Neural cell (in vitro differentiated cells): Measurements from ENCODE around the gene ERBB2. TPM values are rescaled to one million over a fixed set of nuclear protein-coding genes. Genes with fewer than 3 reads are reported as not detected.

Source experiments
- H2AFZ ChIP-seq: fragments of 200-600, 300-800 bp; sonication (generic), shearing (Covaris generic); 2 replicates; pipeline ENCODE4 v1.6.0; 2014; ENCODE audit warnings: low read depth, mild to moderate bottlenecking, antibody characterized with exemption, low read length, moderate library complexity
- H3F3A ChIP-seq: fragments of 200-600 bp; shearing (Covaris generic); 2 replicates; pipeline ENCODE4 v1.6.1; 2016; ENCODE audit warnings: mild to moderate bottlenecking, moderate library complexity, mixed read lengths, antibody characterized with exemption, low read length; ENCODE audit not compliant: insufficient read depth, poor library complexity, severe bottlenecking
- H3K27ac ChIP-seq: fragments of 200-600, 300-800 bp; sonication (generic), shearing (Covaris generic); 2 replicates; pipeline ENCODE4 v1.5.1; 2014; ENCODE audit warnings: mild to moderate bottlenecking, low read length, moderate library complexity
- H3K27me3 ChIP-seq: fragments of 300-800, 200-600 bp; sonication (generic), shearing (Covaris generic); 2 replicates; pipeline ENCODE4 v1.6.0; 2014; ENCODE audit warnings: mild to moderate bottlenecking, low read depth, low read length, moderate library complexity; ENCODE audit not compliant: insufficient read depth
- H3K36me3 ChIP-seq: fragments of 300-800, 200-600 bp; sonication (generic), shearing (Covaris generic); 2 replicates; pipeline ENCODE4 v1.5.1; 2014; ENCODE audit warnings: mild to moderate bottlenecking, antibody characterized with exemption, low read length, moderate library complexity; ENCODE audit not compliant: insufficient read depth
- H3K4me2 ChIP-seq: fragments of 300-800, 200-600 bp; sonication (generic), shearing (Covaris generic); 2 replicates; pipeline ENCODE4 v1.6.0; 2014; ENCODE audit warnings: mild to moderate bottlenecking, low read length
- H3K4me3 ChIP-seq: fragments of 300-800, 200-600 bp; sonication (generic), shearing (Covaris generic); 2 replicates; pipeline ENCODE4 v1.5.1; 2014; ENCODE audit warnings: mild to moderate bottlenecking, low read length, moderate library complexity
- H3K79me2 ChIP-seq: fragments of 200-600 bp; shearing (Covaris generic); replicated peaks from 2 replicates; pipeline ENCODE4 v1.6.0; 2014; ENCODE audit warnings: mild to moderate bottlenecking, low read length, moderate library complexity; ENCODE audit not compliant: insufficient read depth
- H3K9ac ChIP-seq: fragments of 300-800, 200-600 bp; sonication (generic), shearing (Covaris generic); 2 replicates; pipeline ENCODE4 v1.6.1; 2016; ENCODE audit warnings: mild to moderate bottlenecking, low read length, mixed read lengths
- H3K9me2 ChIP-seq: fragments of 200-600 bp; shearing (Covaris generic); 2 replicates; pipeline ENCODE4 v1.6.1; 2016; ENCODE audit warnings: mild to moderate bottlenecking, low read length, mixed read lengths; ENCODE audit not compliant: insufficient read depth
- H3K9me3 ChIP-seq: fragments of 200-600, 300-800 bp; sonication (generic), shearing (Covaris generic); 2 replicates; pipeline ENCODE4 v1.6.1; 2016; ENCODE audit warnings: mild to moderate bottlenecking, mixed run types, low read length, moderate library complexity, mixed read lengths
- H4K20me1 ChIP-seq: fragments of 200-600 bp; shearing (Covaris generic); 2 replicates; pipeline ENCODE4 v1.6.1; 2016; ENCODE audit warnings: mild to moderate bottlenecking, mixed run types; ENCODE audit not compliant: insufficient read depth
- CTCF ChIP-seq: fragments of 450-650 bp; IDR thresholded peaks from 2 replicates; pipeline ENCODE4 v1.5.1; 2014; ENCODE audit warnings: antibody characterized with exemption, mild to moderate bottlenecking, moderate library complexity; ENCODE audit not compliant: poor library complexity, severe bottlenecking
- EP300 ChIP-seq: fragments of 450-650 bp; conservative IDR thresholded peaks from 2 replicates; pipeline ENCODE4 v1.6.1; 2014; ENCODE audit warnings: antibody characterized with exemption, mild to moderate bottlenecking, moderate library complexity; ENCODE audit not compliant: poor library complexity, severe bottlenecking
- EZH2 ChIP-seq: fragments of 200-600, 300-800 bp; shearing (Covaris generic), sonication (generic); IDR thresholded peaks from 2 replicates; pipeline ENCODE4 v1.6.1; 2014; ENCODE audit warnings: antibody characterized with exemption, low read length, borderline replicate concordance, mild to moderate bottlenecking; ENCODE audit not compliant: insufficient read depth, poor library complexity, severe bottlenecking
- MXI1 ChIP-seq: fragments of 450-650 bp; conservative IDR thresholded peaks from 2 replicates; pipeline ENCODE4 v1.6.1; 2014; ENCODE audit warnings: antibody characterized with exemption, mild to moderate bottlenecking; ENCODE audit not compliant: poor library complexity, severe bottlenecking
- POLR2AphosphoS5 ChIP-seq: IDR thresholded peaks from 2 replicates; pipeline ENCODE4 v1.6.1; 2012
- RAD21 ChIP-seq: fragments of 450-650 bp; conservative IDR thresholded peaks from 2 replicates; pipeline ENCODE4 v1.6.1; 2014; ENCODE audit warnings: antibody characterized with exemption, mild to moderate bottlenecking, moderate library complexity
- SMC3 ChIP-seq: fragments of 450-650 bp; conservative IDR thresholded peaks from 2 replicates; pipeline ENCODE4 v1.6.1; 2014; ENCODE audit warnings: antibody characterized with exemption, mild to moderate bottlenecking, moderate library complexity; ENCODE audit not compliant: poor library complexity
- TAF1 ChIP-seq: IDR thresholded peaks from 2 replicates; pipeline ENCODE4 v1.6.1; 2012; ENCODE audit warnings: low read depth
- polyA plus RNA-seq: library from polyadenylated mRNA; depleted of rRNA; stranded (reverse); fragments of >200 nt; gene quantifications from 2 replicates; pipeline ENCODE4 v1.2.3, GENCODE V29; 2014
- TF ChIP-seq, protein P1 (sequence below): IDR thresholded peaks from 2 replicates; pipeline ENCODE4 v1.6.1; 2012; ENCODE audit warnings: borderline replicate concordance

The ERBB2 gene
- polyA plus RNA-seq, 1 donor from 2014 or later, result 16.0 TPM

DNA sequence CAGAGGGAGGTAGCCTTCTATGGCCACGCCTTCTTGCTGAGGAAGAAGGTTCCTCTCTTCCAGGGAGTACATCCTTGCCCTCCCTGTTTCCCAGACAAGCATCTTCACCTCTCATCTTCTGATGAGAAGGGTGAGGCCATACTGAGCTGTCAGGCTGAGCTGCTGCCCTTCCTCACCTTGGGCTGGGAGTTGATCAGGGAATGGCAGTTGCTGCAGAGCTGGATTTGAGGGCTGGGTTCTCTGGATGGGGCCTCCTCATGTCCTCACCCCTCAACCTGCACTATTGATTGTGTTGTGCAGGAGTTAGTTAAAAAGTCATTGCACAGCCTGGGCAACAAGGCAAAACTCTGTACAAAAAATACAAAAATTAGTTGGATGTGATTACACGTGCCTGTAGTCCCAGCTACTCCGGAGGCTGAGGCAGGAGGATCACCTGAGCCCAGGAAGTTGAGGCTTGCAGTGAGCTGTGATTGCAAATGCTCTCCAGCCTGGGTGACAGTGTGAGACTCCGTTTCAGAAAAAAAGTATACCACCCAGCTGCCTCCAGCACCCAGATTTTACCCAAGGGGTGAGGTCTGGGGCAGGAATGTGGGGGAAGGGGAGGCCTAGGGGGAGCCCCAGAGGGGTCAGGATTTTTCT, 2.0 kb downstream of the ERBB2 start:
- Histone ChIP-seq H3K4me3 (no peak overlapping the region), H3K27me3 (peaks cover 15% of the 10 kb centered on the region), H3F3A (no peaks in the 10 kb centered on the region), H3K9ac (no peak overlapping the region), H4K20me1 (no peaks in the 10 kb centered on the region), H2AFZ (no peak overlapping the region), H3K79me2 (no peaks in the 10 kb centered on the region), H3K9me3 (no peaks in the 10 kb centered on the region), H3K36me3 (no peaks in the 10 kb centered on the region), H3K4me2 (no peak overlapping the region), H3K9me2 (no peaks in the 10 kb centered on the region), H3K27ac (no peak overlapping the region)
- TF ChIP-seq MXI1, result no peak
- TF ChIP-seq SMC3, result no peak
- no peak for TF ChIP-seq EZH2
- TF ChIP-seq POLR2AphosphoS5, result no peak

DNA sequence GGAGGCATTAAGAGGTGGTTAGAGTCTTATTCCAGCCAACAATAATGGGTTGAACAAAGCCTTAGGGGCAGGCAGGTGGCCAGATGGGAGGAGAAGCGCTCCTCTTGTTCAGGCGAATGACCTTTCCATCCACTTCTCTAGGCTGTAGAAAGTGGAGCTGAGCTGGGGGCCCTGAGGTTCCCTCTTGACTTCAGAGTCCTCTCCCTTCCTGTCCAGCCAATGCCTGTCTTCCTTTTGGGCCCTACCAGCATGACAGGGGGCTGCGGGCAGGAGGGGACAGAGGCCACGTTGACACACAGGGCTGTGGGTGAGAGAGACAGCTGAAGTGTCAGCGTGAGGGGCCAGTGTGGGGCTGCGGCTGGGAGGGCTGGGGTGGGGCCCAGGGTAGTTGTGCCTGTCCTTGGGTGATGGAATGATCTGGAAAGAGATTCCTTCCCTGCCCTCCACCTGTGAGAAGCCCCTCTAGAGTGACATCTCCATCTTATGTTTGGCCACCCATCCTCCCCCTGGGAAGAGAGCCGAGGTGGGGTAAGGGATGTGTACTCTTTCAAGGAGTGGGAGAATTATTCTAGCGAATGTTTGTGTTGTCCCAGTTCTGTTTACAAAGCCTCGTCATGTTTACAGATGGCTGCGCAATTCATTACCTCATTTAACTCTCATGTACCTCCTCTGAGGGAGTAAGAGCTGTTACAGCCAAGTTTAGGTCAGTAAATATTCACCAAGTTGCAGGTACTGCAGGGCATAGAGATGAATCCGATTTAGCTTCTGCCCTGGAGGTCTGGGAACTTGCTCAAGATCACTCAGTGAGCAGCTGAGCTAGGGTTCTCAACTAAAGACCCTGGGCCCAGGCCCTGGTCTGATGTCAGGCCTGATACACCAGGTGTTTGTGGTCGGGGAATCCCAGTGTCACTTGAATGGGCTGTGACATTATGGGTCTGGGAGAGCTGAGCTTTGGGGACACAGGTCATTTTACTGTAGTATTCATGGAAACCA, 3.3 kb downstream of the ERBB2 start:
- Histone ChIP-seq H2AFZ (no peak overlapping the region), H3K4me3 (no peak overlapping the region), H3K79me2 (no peaks in the 10 kb centered on the region), H3K9me3 (no peaks in the 10 kb centered on the region), H3K36me3 (no peaks in the 10 kb centered on the region), H4K20me1 (no peaks in the 10 kb centered on the region), H3K9me2 (no peaks in the 10 kb centered on the region), H3K4me2 (no peak overlapping the region), H3K27me3 (peaks cover 15% of the 10 kb centered on the region), H3F3A (no peaks in the 10 kb centered on the region), H3K9ac (no peak overlapping the region), H3K27ac (no peak overlapping the region)
- no peak for TF ChIP-seq POLR2AphosphoS5
- no peak for TF ChIP-seq CTCF
- no peak for TF ChIP-seq EP300
- no peak for TF ChIP-seq TAF1

DNA sequence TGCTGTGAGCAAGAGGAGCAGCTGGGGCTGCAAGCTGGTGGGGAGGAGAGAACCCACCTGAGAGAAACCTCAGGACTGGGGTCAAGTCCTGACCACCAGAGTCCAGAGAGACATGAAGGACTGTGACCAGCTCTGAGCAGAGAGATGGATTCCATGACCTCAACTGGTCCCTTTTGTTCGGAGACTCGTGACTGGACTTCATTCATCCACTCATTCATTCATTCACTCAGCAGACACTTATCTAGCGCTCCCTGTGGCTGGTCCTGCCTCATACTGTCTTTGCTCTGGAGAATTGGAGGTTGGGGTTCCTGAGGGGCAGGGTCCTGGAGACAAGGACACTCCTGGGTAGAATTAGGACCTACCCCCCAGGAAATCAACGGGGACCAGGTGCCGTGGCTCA, 4.0 kb downstream of the ERBB2 start:
- Histone ChIP-seq H3K27ac (no peak overlapping the region), H3K9me3 (no peaks in the 10 kb centered on the region), H2AFZ (no peak overlapping the region), H3K4me2 (no peak overlapping the region), H3K27me3 (peaks cover 15% of the 10 kb centered on the region), H3F3A (no peaks in the 10 kb centered on the region), H3K9me2 (no peaks in the 10 kb centered on the region), H3K36me3 (no peaks in the 10 kb centered on the region), H3K79me2 (no peaks in the 10 kb centered on the region), H3K4me3 (no peak overlapping the region), H3K9ac (no peak overlapping the region), H4K20me1 (no peaks in the 10 kb centered on the region)
- no peak for TF ChIP-seq SMC3
- TF ChIP-seq, protein P1, sequence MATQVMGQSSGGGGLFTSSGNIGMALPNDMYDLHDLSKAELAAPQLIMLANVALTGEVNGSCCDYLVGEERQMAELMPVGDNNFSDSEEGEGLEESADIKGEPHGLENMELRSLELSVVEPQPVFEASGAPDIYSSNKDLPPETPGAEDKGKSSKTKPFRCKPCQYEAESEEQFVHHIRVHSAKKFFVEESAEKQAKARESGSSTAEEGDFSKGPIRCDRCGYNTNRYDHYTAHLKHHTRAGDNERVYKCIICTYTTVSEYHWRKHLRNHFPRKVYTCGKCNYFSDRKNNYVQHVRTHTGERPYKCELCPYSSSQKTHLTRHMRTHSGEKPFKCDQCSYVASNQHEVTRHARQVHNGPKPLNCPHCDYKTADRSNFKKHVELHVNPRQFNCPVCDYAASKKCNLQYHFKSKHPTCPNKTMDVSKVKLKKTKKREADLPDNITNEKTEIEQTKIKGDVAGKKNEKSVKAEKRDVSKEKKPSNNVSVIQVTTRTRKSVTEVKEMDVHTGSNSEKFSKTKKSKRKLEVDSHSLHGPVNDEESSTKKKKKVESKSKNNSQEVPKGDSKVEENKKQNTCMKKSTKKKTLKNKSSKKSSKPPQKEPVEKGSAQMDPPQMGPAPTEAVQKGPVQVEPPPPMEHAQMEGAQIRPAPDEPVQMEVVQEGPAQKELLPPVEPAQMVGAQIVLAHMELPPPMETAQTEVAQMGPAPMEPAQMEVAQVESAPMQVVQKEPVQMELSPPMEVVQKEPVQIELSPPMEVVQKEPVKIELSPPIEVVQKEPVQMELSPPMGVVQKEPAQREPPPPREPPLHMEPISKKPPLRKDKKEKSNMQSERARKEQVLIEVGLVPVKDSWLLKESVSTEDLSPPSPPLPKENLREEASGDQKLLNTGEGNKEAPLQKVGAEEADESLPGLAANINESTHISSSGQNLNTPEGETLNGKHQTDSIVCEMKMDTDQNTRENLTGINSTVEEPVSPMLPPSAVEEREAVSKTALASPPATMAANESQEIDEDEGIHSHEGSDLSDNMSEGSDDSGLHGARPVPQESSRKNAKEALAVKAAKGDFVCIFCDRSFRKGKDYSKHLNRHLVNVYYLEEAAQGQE, result no peak
- TF ChIP-seq EP300, result no peak
- no peak for TF ChIP-seq CTCF
- TF ChIP-seq TAF1, result no peak
- no peak for TF ChIP-seq MXI1
- no peak for TF ChIP-seq RAD21
- TF ChIP-seq EZH2, result no peak
- no peak for TF ChIP-seq POLR2AphosphoS5
